Osteoblast (primary cell): ENCODE results near the gene PDXDC1. TPM values are rescaled to one million over a fixed set of nuclear protein-coding genes. Genes with fewer than 3 reads are reported as not detected.
"Not testable (repeated sequence)": the region's sequence is repeated elsewhere in the genome, so short reads cannot be mapped to it uniquely, and the experiment has no call there.

Experiments
- DNase-seq: peaks from one replicate; pipeline ENCODE4 v3.0.0; 2011; ENCODE audit warnings: low spot score, mixed read lengths; ENCODE audit not compliant: insufficient read length; ENCODE audit errors: missing footprints
- H2AFZ ChIP-seq: 2 replicates; pipeline ENCODE4 v1.6.0; 2011; ENCODE audit warnings: mild to moderate bottlenecking, low read length
- H3K27ac ChIP-seq: 2 replicates; pipeline ENCODE4 v1.5.1; 2011; ENCODE audit warnings: mild to moderate bottlenecking, low read depth, low read length, moderate library complexity
- H3K27me3 ChIP-seq: 2 replicates; pipeline ENCODE4 v1.6.0; 2012; ENCODE audit warnings: mild to moderate bottlenecking, control low read depth, inconsistent platforms, low read length, moderate library complexity; ENCODE audit not compliant: insufficient read depth
- H3K36me3 ChIP-seq: 2 replicates; pipeline ENCODE4 v1.5.1; 2011; ENCODE audit warnings: mild to moderate bottlenecking, low read length, control low read depth, moderate library complexity; ENCODE audit not compliant: insufficient read depth
- H3K4me1 ChIP-seq: 2 replicates; pipeline ENCODE4 v1.5.1; 2011; ENCODE audit warnings: mild to moderate bottlenecking, low read length, control low read depth, moderate library complexity; ENCODE audit not compliant: insufficient read depth
- H3K4me2 ChIP-seq: 2 replicates; pipeline ENCODE4 v1.6.0; 2011; ENCODE audit warnings: mild to moderate bottlenecking, low read length; ENCODE audit not compliant: insufficient read depth
- H3K4me3 ChIP-seq: fragments of 200-600 bp; sonication (generic); 3 replicates; pipeline ENCODE4 v1.5.1; 2012; ENCODE audit warnings: mild to moderate bottlenecking, low read length, inconsistent platforms; ENCODE audit not compliant: insufficient read depth
- H3K79me2 ChIP-seq: 2 replicates; pipeline ENCODE4 v1.6.0; 2012; ENCODE audit warnings: mild to moderate bottlenecking, low read length, control low read depth, inconsistent platforms; ENCODE audit not compliant: insufficient read depth
- H3K9me3 ChIP-seq: 2 replicates; pipeline ENCODE4 v1.5.1; 2011; ENCODE audit warnings: low read depth, low read length, control low read depth
- H4K20me1 ChIP-seq: 2 replicates; pipeline ENCODE4 v1.6.0; 2012; ENCODE audit warnings: mild to moderate bottlenecking, low read length, control low read depth; ENCODE audit not compliant: insufficient read depth
- CTCF ChIP-seq: IDR thresholded peaks from 2 replicates; pipeline ENCODE4 v1.5.1; 2011; ENCODE audit warnings: mild to moderate bottlenecking, low read depth, low read length, moderate library complexity; ENCODE audit errors: extremely low read depth
- total RNA-seq: library from RNA; depleted of rRNA; stranded (reverse); fragments of >200 nt; gene quantifications from 2 replicates; pipeline ENCODE4 v1.2.3, GENCODE V29; 2012

The PDXDC1 gene
- total RNA-seq, 1 donor: 82.5 TPM

DNA sequence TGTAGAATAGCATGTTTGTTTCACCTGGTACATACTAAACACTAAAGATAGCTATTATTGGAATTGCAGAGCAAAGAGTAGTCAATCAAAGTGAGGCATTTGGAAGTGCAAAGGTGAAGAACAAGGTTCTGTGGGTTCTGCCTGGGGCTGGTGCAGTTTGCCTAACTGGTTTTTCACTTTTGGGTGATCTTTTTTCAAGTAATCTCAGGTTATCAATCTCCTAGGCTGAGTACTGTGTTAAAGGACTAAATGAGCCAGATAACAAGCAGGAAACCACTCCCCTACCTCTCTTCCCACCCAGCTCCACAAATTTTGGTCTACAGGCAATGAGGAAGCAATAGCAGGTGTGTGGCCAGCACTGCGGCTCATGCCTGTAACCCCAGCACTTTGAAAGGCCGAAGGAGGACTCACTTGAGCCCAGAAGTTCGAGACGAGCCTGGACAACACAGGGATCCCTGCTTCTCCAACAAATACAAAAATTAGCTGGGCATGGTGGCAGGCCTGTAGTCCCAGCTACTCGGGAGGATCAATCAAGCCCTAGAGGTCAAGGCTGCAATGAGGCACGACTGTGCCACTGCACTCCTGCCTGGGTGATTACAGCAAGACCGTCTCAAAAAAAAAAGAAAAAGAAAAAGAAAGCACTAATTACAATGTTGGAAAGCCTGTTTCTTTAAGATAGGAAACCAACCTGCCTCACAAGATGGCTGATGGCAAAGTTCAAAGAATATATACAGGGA is 83.0 kb downstream of the PDXDC1 start:
- Histone ChIP-seq H3K36me3 (peaks cover 39% of the 10 kb centered on the region), H3K27me3 (no peaks in the 10 kb centered on the region), H4K20me1 (no peaks in the 10 kb centered on the region), H3K9me3 (no peaks in the 10 kb centered on the region), H3K79me2 (peaks cover 25% of the 10 kb centered on the region), H3K4me2 (no peak overlapping the region), H3K4me1 (peaks cover 10% of the 10 kb centered on the region), H3K27ac (no peak overlapping the region), H2AFZ (no peak overlapping the region), H3K4me3 (no peak overlapping the region)
- no peak for TF ChIP-seq CTCF
- DNase-seq: no peak

DNA sequence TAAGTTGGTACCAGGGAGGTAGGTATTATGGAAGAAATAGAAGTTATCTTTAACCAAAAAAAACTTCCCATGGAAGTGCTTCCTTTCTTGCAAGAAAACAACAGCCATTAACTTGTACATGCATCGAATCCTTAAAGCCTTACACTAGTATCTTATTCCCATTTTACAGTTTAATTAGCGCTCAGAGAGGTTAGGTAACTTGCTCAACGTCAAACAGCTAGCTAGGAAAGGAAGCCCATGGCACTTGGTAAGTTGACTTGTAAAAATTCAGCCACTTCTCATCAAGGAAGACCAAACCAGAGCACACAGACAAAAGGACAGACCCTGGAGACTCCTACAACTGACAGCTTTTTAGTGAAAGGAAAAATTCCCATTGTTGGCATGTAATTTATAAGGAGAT is 84.5 kb downstream of the PDXDC1 start:
- DNase-seq: no peak
- H3K4me3 ChIP-seq: no peak overlapping the region
- H3K27me3 ChIP-seq: no peaks in the 10 kb centered on the region
- TF ChIP-seq CTCF: no peak
- H3K9me3 ChIP-seq: no peaks in the 10 kb centered on the region
- peaks cover 15% of the 10 kb centered on the region for H3K79me2 ChIP-seq
- no peak overlapping the region for H3K4me2 ChIP-seq
- no peak overlapping the region for H2AFZ ChIP-seq
- no peaks in the 10 kb centered on the region for H4K20me1 ChIP-seq
- H3K36me3 ChIP-seq: peaks cover 42% of the 10 kb centered on the region
- H3K4me1 ChIP-seq: peaks cover 9% of the 10 kb centered on the region
- no peak overlapping the region for H3K27ac ChIP-seq

- H3K36me3 ChIP-seq: peaks cover 48% of the 10 kb centered on the region
- not testable (repeated sequence) for H4K20me1 ChIP-seq, H3K4me3 ChIP-seq, H3K4me1 ChIP-seq, H3K9me3 ChIP-seq, H3K27ac ChIP-seq, H3K4me2 ChIP-seq, H2AFZ ChIP-seq, H3K79me2 ChIP-seq, H3K27me3 ChIP-seq
- DNase-seq: peak; percentile 60
Observed at GRCh38 chr16:15062085-15062810, 87.4 kb downstream of the PDXDC1 start.

DNA sequence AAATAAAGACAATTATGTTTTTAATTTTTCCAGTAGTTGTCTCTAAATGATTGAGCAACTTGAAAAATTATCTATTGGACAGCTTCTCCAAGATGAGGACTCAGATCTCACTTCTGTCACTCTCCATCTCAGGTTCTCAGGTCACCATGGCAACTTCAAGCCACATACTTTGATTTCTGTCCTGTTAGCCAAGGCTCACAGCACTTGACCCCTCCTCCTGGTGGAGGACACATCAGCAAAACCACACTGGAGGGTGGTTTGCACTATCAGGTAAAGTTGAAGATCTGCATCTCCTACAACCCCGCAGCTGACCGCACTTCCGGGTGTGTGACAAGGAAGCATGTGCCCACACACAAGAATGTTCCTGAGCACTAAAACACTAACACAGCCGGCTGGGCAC is 91.1 kb downstream of the PDXDC1 start:
- not testable (repeated sequence) for DNase-seq, H3K79me2 ChIP-seq, H3K4me1 ChIP-seq, H2AFZ ChIP-seq, H3K27ac ChIP-seq, H3K9me3 ChIP-seq, H4K20me1 ChIP-seq, H3K4me3 ChIP-seq, H3K4me2 ChIP-seq, H3K27me3 ChIP-seq
- H3K36me3 ChIP-seq: peaks cover 39% of the 10 kb centered on the region

DNA sequence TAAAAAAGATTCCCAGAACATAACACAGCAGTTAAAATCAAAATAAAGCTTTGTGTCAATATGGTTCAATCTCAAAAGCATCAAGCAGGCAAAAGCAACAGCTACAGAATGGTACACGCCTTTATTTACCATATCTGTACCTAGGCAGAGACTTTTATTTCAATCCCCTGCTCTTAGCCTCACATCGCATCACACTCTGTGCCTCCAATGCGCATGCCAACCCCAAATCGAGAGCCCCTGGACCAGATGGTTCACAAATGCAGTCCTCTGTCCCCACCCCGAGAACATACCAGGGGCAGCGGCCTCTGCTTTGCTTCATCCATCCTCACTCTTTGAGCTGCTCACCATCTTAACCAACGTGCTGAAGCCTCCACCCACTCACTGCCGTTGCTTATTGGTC is 91.9 kb downstream of the PDXDC1 start:
- not testable (repeated sequence) for H4K20me1 ChIP-seq, H2AFZ ChIP-seq, H3K27me3 ChIP-seq, H3K4me3 ChIP-seq, H3K9me3 ChIP-seq, DNase-seq, H3K4me2 ChIP-seq, H3K4me1 ChIP-seq, H3K27ac ChIP-seq, H3K79me2 ChIP-seq
- peaks cover 32% of the 10 kb centered on the region for H3K36me3 ChIP-seq

- H3K4me1 ChIP-seq, H3K4me2 ChIP-seq, H3K4me3 ChIP-seq, H3K79me2 ChIP-seq, H3K27me3 ChIP-seq, H4K20me1 ChIP-seq, H3K9me3 ChIP-seq, H3K27ac ChIP-seq, DNase-seq, H2AFZ ChIP-seq: not testable (repeated sequence)
- peaks cover 47% of the 10 kb centered on the region for H3K36me3 ChIP-seq
Observed at GRCh38 chr16:15071013-15071412, 96.2 kb downstream of the PDXDC1 start.
